PFSK-1 (cell line): ENCODE measurements around the gene PNPLA7.

Experiments used
- FOXP2 ChIP-seq: optimal IDR thresholded peaks from 2 replicates; pipeline ENCODE3; 2011; ENCODE audit warnings: borderline replicate concordance, control low read depth, inconsistent platforms; ENCODE audit not compliant: insufficient read depth; ENCODE audit errors: extremely low read length, extremely low read depth
- POLR2AphosphoS5 ChIP-seq: IDR thresholded peaks from 2 replicates; pipeline ENCODE4 v1.6.1; 2012; ENCODE audit warnings: low read depth, mild to moderate bottlenecking, control low read depth, low read length, moderate library complexity
- REST ChIP-seq, 2 experiments: IDR thresholded peaks; 2 replicates each; pipeline versions ENCODE4 v1.6.1 to v1.8.0; 2011 to 2012; ENCODE audit warnings: low read depth in 2 of 2, low read length in 2 of 2, control low read depth in 1 of 2, inconsistent platforms in 1 of 2, mild to moderate bottlenecking in 1 of 2, moderate library complexity in 1 of 2; ENCODE audit not compliant: insufficient read depth in 1 of 2
- SIN3A ChIP-seq: IDR thresholded peaks from 2 replicates; pipeline ENCODE4 v1.6.1; 2012; ENCODE audit warnings: mild to moderate bottlenecking, low read length, moderate library complexity, borderline replicate concordance; ENCODE audit not compliant: insufficient read depth
- TAF1 ChIP-seq: IDR thresholded peaks from 2 replicates; pipeline ENCODE4 v1.6.1; 2012; ENCODE audit warnings: low read length, control low read depth, borderline replicate concordance; ENCODE audit not compliant: insufficient read depth

The PNPLA7 gene

GRCh38 chr9:137460363-137461315, 89.6 kb downstream of the PNPLA7 start:
- TF ChIP-seq SIN3A (no peak), FOXP2 (no peak)

- no peak for TF ChIP-seq SIN3A
- TF ChIP-seq TAF1 = no peak
- TF ChIP-seq REST (IDR thresholded peaks at IDR 0.05; ENCODE audit: insufficient read depth in 1 of 2, low read depth in 2 of 2, low read length in 2 of 2) = no peak
- TF ChIP-seq POLR2AphosphoS5 = no peak
- no peak for TF ChIP-seq FOXP2
These were observed 90.4 kb downstream of the PNPLA7 start for GRCh38 chr9:137459601-137460362.

GRCh38 chr9:137459152-137459600, 91.0 kb downstream of the PNPLA7 start, which contains the start of gene NSMF:
NSMF (minus strand) TSS chr9:137459334; CDS start chr9:137459102, 232 bp downstream.
- TF ChIP-seq REST (IDR thresholded peaks at IDR 0.05; ENCODE audit: insufficient read depth in 1 of 2, low read depth in 2 of 2, low read length in 2 of 2) (no peak), FOXP2 (no peak), POLR2AphosphoS5 (no peak; the same call in 1 of the 2 replicates), TAF1 (no peak), SIN3A (no peak)

GRCh38 chr9:137458194-137459151, 91.7 kb downstream of the PNPLA7 start:
- no peak for TF ChIP-seq TAF1
- TF ChIP-seq REST (IDR thresholded peaks at IDR 0.05; ENCODE audit: insufficient read depth in 1 of 2, low read depth in 2 of 2, low read length in 2 of 2) = no peak
- no peak for TF ChIP-seq FOXP2
- TF ChIP-seq SIN3A = no peak
- TF ChIP-seq POLR2AphosphoS5 = no peak
